Endothelial cell of umbilical vein (primary cell): ENCODE results near the gene ZNF529. TPM values are rescaled to one million over a fixed set of nuclear protein-coding genes. Genes with fewer than 3 reads are reported as not detected.

Source experiments
- BruUV-seq: library from RNA; stranded (reverse); fragments of 400-500 nt; replicated peaks from 2 replicates; lab custom pipeline; 2021; lab: Mats Ljungman, UMichigan
- CTCF ChIA-PET: fragments of 300-600, 350-600 bp; sonication (Branson Sonifier 250); formaldehyde crosslinking; loops from one replicate; lab custom pipeline; 2021; ENCODE audit warnings: antibody characterized with exemption, inconsistent platforms; lab: Charles Lee
- POLR2A ChIA-PET: fragments of 300-600, 350-600 bp; sonication (Branson Sonifier 250); formaldehyde crosslinking; loops from one replicate; lab custom pipeline; 2021; ENCODE audit warnings: antibody characterized with exemption, inconsistent platforms; lab: Charles Lee
- DNase-seq: peaks from one replicate; pipeline ENCODE4 v3.0.0-alpha.2; 2011; ENCODE audit warnings: low read depth, low spot score
- FAIRE-seq: peaks from 2 replicates; lab custom pipeline; 2011; peaks lifted over from hg19 to GRCh38; lab: Jason Lieb, UNC
- H2AFZ ChIP-seq: 2 replicates; pipeline ENCODE4 v1.6.0; 2012; ENCODE audit warnings: low read depth, low read length, control low read depth, inconsistent platforms
- H3K27ac ChIP-seq: 2 replicates; pipeline ENCODE4 v1.5.1; 2011; ENCODE audit warnings: low read depth, mild to moderate bottlenecking, control low read depth, low read length, moderate library complexity; ENCODE audit not compliant: insufficient read depth
- H3K27me3 ChIP-seq, 2 experiments: 2 replicates each; pipeline versions ENCODE4 v1.6.0 to v1.6.1; 2011; ENCODE audit warnings: low read length in 2 of 2, mixed read lengths in 1 of 2; ENCODE audit not compliant: control insufficient read depth in 2 of 2, insufficient read depth in 2 of 2
- H3K36me3 ChIP-seq, 2 experiments: 2 replicates in 1 of 2; 3 replicates in 1 of 2; pipeline ENCODE4 v1.5.1; 2011; ENCODE audit warnings: low read length in 2 of 2, mild to moderate bottlenecking in 1 of 2, moderate library complexity in 1 of 2; ENCODE audit not compliant: control insufficient read depth in 2 of 2, insufficient read depth in 2 of 2; ENCODE audit errors: extremely low read depth in 1 of 2
- H3K4me1 ChIP-seq: 3 replicates; pipeline ENCODE4 v1.5.1; 2011; ENCODE audit warnings: mild to moderate bottlenecking, low read length; ENCODE audit not compliant: control insufficient read depth, insufficient read depth; ENCODE audit errors: extremely low read depth
- H3K4me2 ChIP-seq: 2 replicates; pipeline ENCODE4 v1.6.1; 2011; ENCODE audit warnings: low read length, control low read depth, mixed read lengths; ENCODE audit not compliant: insufficient read depth
- H3K4me3 ChIP-seq, 3 experiments: fragments of 200-600 bp in 1 of 3; sonication (generic), shearing (Covaris generic) in 1 of 3; replicated peaks in 1 of 3; 2 replicates each; pipeline ENCODE4 v1.5.1; 2011 to 2016; ENCODE audit warnings: control low read depth in 3 of 3, low read length in 3 of 3, mild to moderate bottlenecking in 2 of 3, inconsistent platforms in 1 of 3, low read depth in 1 of 3, moderate library complexity in 1 of 3; ENCODE audit not compliant: insufficient read depth in 1 of 3
- H3K79me2 ChIP-seq: 2 replicates; pipeline ENCODE4 v1.6.0; 2012; ENCODE audit warnings: low read length, inconsistent platforms; ENCODE audit not compliant: control insufficient read depth, insufficient read depth
- H3K9ac ChIP-seq: replicated peaks from 2 replicates; pipeline ENCODE3; 2011; ENCODE audit warnings: low read length, control low read depth; ENCODE audit not compliant: insufficient read depth; ENCODE audit errors: extremely low read depth
- H3K9me1 ChIP-seq: replicated peaks from 3 replicates; pipeline ENCODE4 v1.6.0; 2011; ENCODE audit warnings: mild to moderate bottlenecking, low read length; ENCODE audit not compliant: control insufficient read depth, insufficient read depth; ENCODE audit errors: extremely low read depth
- H3K9me3 ChIP-seq: replicated peaks from 2 replicates; pipeline ENCODE4 v1.5.1; 2012; ENCODE audit warnings: low read length, inconsistent platforms; ENCODE audit not compliant: control insufficient read depth, insufficient read depth
- H4K20me1 ChIP-seq: replicated peaks from 2 replicates; pipeline ENCODE3; 2011; ENCODE audit warnings: mild to moderate bottlenecking, low read length; ENCODE audit not compliant: control insufficient read depth, insufficient read depth; ENCODE audit errors: extremely low read depth
- CTCF ChIP-seq, 2 donors: IDR thresholded peaks; 1 replicate in 1 of 2; 2 replicates in 1 of 2; pipeline ENCODE4 v1.5.1; 2011; ENCODE audit warnings: low read length in 2 of 2, mild to moderate bottlenecking in 2 of 2, moderate library complexity in 2 of 2, control low read depth in 1 of 2, inconsistent platforms in 1 of 2, low read depth in 1 of 2; ENCODE audit not compliant: insufficient read depth in 1 of 2; ENCODE audit errors: extremely low read depth in 1 of 2
- EZH2 ChIP-seq: IDR thresholded peaks from 2 replicates; pipeline ENCODE4 v1.6.1; 2012; ENCODE audit warnings: borderline replicate concordance, low read depth, mild to moderate bottlenecking, moderate library complexity, low read length, inconsistent platforms; ENCODE audit not compliant: severe bottlenecking
- FOS ChIP-seq: IDR thresholded peaks from 2 replicates; pipeline ENCODE4 v1.6.1; 2011; ENCODE audit warnings: mild to moderate bottlenecking, low read length, moderate library complexity, borderline replicate concordance; ENCODE audit not compliant: insufficient read depth
- GATA2 ChIP-seq: IDR thresholded peaks from 2 replicates; pipeline ENCODE4 v1.7.0; 2011; ENCODE audit warnings: low read depth, mild to moderate bottlenecking, moderate library complexity, mixed read lengths, low read length; ENCODE audit not compliant: insufficient read length, insufficient read depth
- JUN ChIP-seq: IDR thresholded peaks from 2 replicates; pipeline ENCODE4 v1.6.1; 2011; ENCODE audit warnings: borderline replicate concordance, low read depth; ENCODE audit not compliant: insufficient read length, insufficient read depth
- MAX ChIP-seq: IDR thresholded peaks from 2 replicates; pipeline ENCODE4 v1.6.1; 2011; ENCODE audit not compliant: insufficient read depth, insufficient read length
- MYC ChIP-seq: IDR thresholded peaks from one replicate; pipeline ENCODE4 v1.6.1; 2011; ENCODE audit warnings: mild to moderate bottlenecking, low read depth, low read length
- POLR2A ChIP-seq: IDR thresholded peaks from 2 replicates; pipeline ENCODE4 v1.6.1; 2012; ENCODE audit warnings: low read depth, mild to moderate bottlenecking, control low read depth, low read length
- POLR2AphosphoS5 ChIP-seq: IDR thresholded peaks from 2 replicates; pipeline ENCODE4 v1.6.1; 2012; ENCODE audit warnings: low read depth, mild to moderate bottlenecking, control low read depth, low read length, moderate library complexity; ENCODE audit not compliant: insufficient read depth
- dilution Hi-C: fragments of 300-500 bp; cut with MboI; formaldehyde crosslinking; loops from one replicate; pipeline ENCODE4 v1.15.0; 2019; ENCODE audit warnings: low sequenced_read_pairs; ENCODE audit not compliant: extremely low pct_ligation_motif_present
- intact Hi-C: fragments of 100-400 bp; cut with micrococcal nuclease; formaldehyde crosslinking; loops from one replicate; pipeline ENCODE4 v1.10.0; 2022
- polyA plus RNA-seq, 4 experiments: library from polyadenylated mRNA; depleted of rRNA in 3 of 4; stranded (reverse) in 3 of 4; unstranded in 1 of 4; fragments of >200 nt; gene quantifications; 2 replicates each; pipeline versions ENCODE4 v1.2.1 to v1.2.3, GENCODE V29; 2011 to 2012; ENCODE audit warnings: missing spikeins in 1 of 4
- total RNA-seq: library from RNA; stranded (reverse); gene quantifications from 2 replicates; pipeline ENCODE4 v1.2.3, GENCODE V29; 2021

Gene ZNF529
- total and polyA plus RNA-seq, 2 donors (not counting 3 experiments of a cell fraction or from before 2014, with no cell fraction given) = 4.9 to 8.4 TPM

- Histone ChIP-seq H4K20me1 (no peaks in the 10 kb centered on the region), H3K27ac (no peak overlapping the region), H3K36me3 (peaks cover 0 to 3% of the 10 kb centered on the region in 2 experiments), H3K9me3 (no peaks in the 10 kb centered on the region), H3K9ac (peak overlapping the region; percentile 76), H2AFZ (peak overlapping the region; percentile 61), H3K27me3 (no peaks in the 10 kb centered on the region), H3K4me3 (peak overlapping the region in 2 of 3 experiments; percentile 50 to 91), H3K79me2 (peaks cover 18% of the 10 kb centered on the region), H3K4me2 (peak overlapping the region; percentile 73), H3K9me1 (no peaks in the 10 kb centered on the region), H3K4me1 (peaks cover 9% of the 10 kb centered on the region)
- DNase-seq (no peak), FAIRE-seq (no peak)
- dilution Hi-C loops = no loop called here
- POLR2A ChIA-PET = interaction anchor here (0.6 to 1.3 kb wide), 2 partner anchors 39 to 323 kb away, joined by 3 to 4 read pairs; partner anchors contain the start of gene ZNF566
- BruUV-seq = no TSS peak
- no peak for TF ChIP-seq JUN
- TF ChIP-seq POLR2A = no peak
- no peak for TF ChIP-seq POLR2AphosphoS5
- no peak for TF ChIP-seq MAX
- TF ChIP-seq EZH2 = no peak
- no peak for TF ChIP-seq FOS
- TF ChIP-seq GATA2 = no peak
- no peak for TF ChIP-seq MYC
- no peak for TF ChIP-seq CTCF (IDR thresholded peaks at IDR 0.05; ENCODE audit: extremely low read depth in 1 of 2, insufficient read depth in 1 of 2, low read depth in 1 of 2, low read length in 2 of 2)
- intact Hi-C loops = loop anchor here (1.0 to 10.0 kb wide), 8 partner anchors 40 to 546 kb away; partner anchors contain the start of genes ZNF146, ZNF345, ZNF420 and ZNF461
- CTCF ChIA-PET = interaction anchor here (0.7 to 1.3 kb wide), 3 partner anchors 44 to 805 kb away, joined by 3 to 5 read pairs (median 3); partner anchors contain the start of gene ZNF529
Measured at GRCh38 chr19:36528921-36529518, 44.1 kb downstream of the ZNF529 start.
